ENCODE results near the gene REC8. TPM values are rescaled to one million over a fixed set of nuclear protein-coding genes. Genes with fewer than 3 reads are reported as not detected.

REC8 gene
- total RNA-seq, 1 donor from 2014 or later: 46.4 TPM

- Histone ChIP-seq H3K36me3 (ENCODE audit: insufficient read depth, low read length) (peaks cover 29% of the 10 kb centered on the region), H3K4me1 (ENCODE audit: insufficient read depth, low read length) (peaks cover 19% of the 10 kb centered on the region), H4K20me1 (ENCODE audit: insufficient read depth, low read length) (peaks cover 44% of the 10 kb centered on the region), H3K4me2 (ENCODE audit: low read length) (no peak overlapping the region), H3K4me3 (ENCODE audit: insufficient read depth, low read depth, low read length) (no peak overlapping the region), H2AFZ (ENCODE audit: low read depth, low read length) (no peak overlapping the region), H3K9me3 (ENCODE audit: insufficient read depth, low read depth, low read length) (no peaks in the 10 kb centered on the region), H3K27me3 (ENCODE audit: insufficient read depth, low read length) (no peaks in the 10 kb centered on the region), H3K9ac (ENCODE audit: low read length) (no peak overlapping the region), H3K79me2 (ENCODE audit: insufficient read depth, low read length) (peaks cover 28% of the 10 kb centered on the region), H3K27ac (ENCODE audit: low read depth, low read length) (no peak overlapping the region)
- Mint-ChIP-seq H3K27me3 (ENCODE audit: low read depth, unreplicated experiment) (no peaks in the 10 kb centered on the region), H3K9me3 (ENCODE audit: unreplicated experiment) (no peaks in the 10 kb centered on the region), H3K36me3 (ENCODE audit: low read depth, unreplicated experiment) (peaks cover 14% of the 10 kb centered on the region), H3K4me3 (ENCODE audit: unreplicated experiment) (no peak overlapping the region), H3K4me1 (ENCODE audit: low read depth, unreplicated experiment) (peaks cover 17% of the 10 kb centered on the region), H3K27ac (ENCODE audit: unreplicated experiment) (no peak overlapping the region)
- FAIRE-seq: no peak
- no peak for TF ChIP-seq EZH2 (IDR thresholded peaks at IDR 0.05; ENCODE audit: insufficient read depth, low read length)
- TF ChIP-seq, protein P1, sequence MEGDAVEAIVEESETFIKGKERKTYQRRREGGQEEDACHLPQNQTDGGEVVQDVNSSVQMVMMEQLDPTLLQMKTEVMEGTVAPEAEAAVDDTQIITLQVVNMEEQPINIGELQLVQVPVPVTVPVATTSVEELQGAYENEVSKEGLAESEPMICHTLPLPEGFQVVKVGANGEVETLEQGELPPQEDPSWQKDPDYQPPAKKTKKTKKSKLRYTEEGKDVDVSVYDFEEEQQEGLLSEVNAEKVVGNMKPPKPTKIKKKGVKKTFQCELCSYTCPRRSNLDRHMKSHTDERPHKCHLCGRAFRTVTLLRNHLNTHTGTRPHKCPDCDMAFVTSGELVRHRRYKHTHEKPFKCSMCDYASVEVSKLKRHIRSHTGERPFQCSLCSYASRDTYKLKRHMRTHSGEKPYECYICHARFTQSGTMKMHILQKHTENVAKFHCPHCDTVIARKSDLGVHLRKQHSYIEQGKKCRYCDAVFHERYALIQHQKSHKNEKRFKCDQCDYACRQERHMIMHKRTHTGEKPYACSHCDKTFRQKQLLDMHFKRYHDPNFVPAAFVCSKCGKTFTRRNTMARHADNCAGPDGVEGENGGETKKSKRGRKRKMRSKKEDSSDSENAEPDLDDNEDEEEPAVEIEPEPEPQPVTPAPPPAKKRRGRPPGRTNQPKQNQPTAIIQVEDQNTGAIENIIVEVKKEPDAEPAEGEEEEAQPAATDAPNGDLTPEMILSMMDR (IDR thresholded peaks at IDR 0.05; ENCODE audit: insufficient read depth, low read depth, low read length): no peak
- no peak for DNase-seq (ENCODE audit: low read depth)
Observed at GRCh38 chr14:24184104-24184970, 12.5 kb downstream of the REC8 start.

DNA sequence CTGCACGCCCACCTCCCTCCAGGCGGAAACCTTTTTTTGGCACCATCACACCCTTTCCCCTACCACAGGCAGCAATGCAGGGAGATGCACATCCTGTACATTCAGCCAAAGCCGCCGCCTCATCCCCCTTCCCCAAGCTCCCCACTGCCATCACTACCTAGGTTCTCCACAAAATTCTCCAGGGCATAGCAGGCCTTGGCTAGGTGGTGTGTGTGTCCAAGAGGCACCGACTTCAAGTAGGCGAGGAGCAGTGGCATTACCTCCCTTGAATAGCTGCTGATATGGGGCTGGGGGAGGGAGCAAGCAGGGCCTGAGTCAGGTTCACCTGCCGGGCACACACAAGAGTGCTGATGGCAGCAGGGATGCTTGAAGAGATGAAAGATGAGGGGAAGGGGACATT is 13.1 kb downstream of the REC8 start:
- no peak overlapping the region for H3K4me3 ChIP-seq (ENCODE audit: insufficient read depth, low read depth, low read length)
- H3K27ac Mint-ChIP-seq (ENCODE audit: unreplicated experiment): no peak overlapping the region
- no peaks in the 10 kb centered on the region for H3K9me3 ChIP-seq (ENCODE audit: insufficient read depth, low read depth, low read length)
- TF ChIP-seq EZH2 (IDR thresholded peaks at IDR 0.05; ENCODE audit: insufficient read depth, low read length): no peak
- TF ChIP-seq, protein P1 (IDR thresholded peaks at IDR 0.05; ENCODE audit: insufficient read depth, low read depth, low read length): no peak
- H3K27me3 ChIP-seq (ENCODE audit: insufficient read depth, low read length): no peaks in the 10 kb centered on the region
- peaks cover 14% of the 10 kb centered on the region for H3K4me1 Mint-ChIP-seq (ENCODE audit: low read depth, unreplicated experiment)
- H3K36me3 Mint-ChIP-seq (ENCODE audit: low read depth, unreplicated experiment): peaks cover 12% of the 10 kb centered on the region
- H3K4me1 ChIP-seq (ENCODE audit: insufficient read depth, low read length): peaks cover 14% of the 10 kb centered on the region
- no peak overlapping the region for H2AFZ ChIP-seq (ENCODE audit: low read depth, low read length)
- no peak overlapping the region for H3K9ac ChIP-seq (ENCODE audit: low read length)
- H3K27me3 Mint-ChIP-seq (ENCODE audit: low read depth, unreplicated experiment): no peaks in the 10 kb centered on the region
- no peak overlapping the region for H3K4me3 Mint-ChIP-seq (ENCODE audit: unreplicated experiment)
- DNase-seq (ENCODE audit: low read depth) (no peak), FAIRE-seq (no peak)
- peaks cover 28% of the 10 kb centered on the region for H3K79me2 ChIP-seq (ENCODE audit: insufficient read depth, low read length)
- H3K27ac ChIP-seq (ENCODE audit: low read depth, low read length): no peak overlapping the region
- H3K9me3 Mint-ChIP-seq (ENCODE audit: unreplicated experiment): no peaks in the 10 kb centered on the region
- no peak overlapping the region for H3K4me2 ChIP-seq (ENCODE audit: low read length)
- H4K20me1 ChIP-seq (ENCODE audit: insufficient read depth, low read length): peaks cover 39% of the 10 kb centered on the region
- peaks cover 31% of the 10 kb centered on the region for H3K36me3 ChIP-seq (ENCODE audit: insufficient read depth, low read length)

GRCh38 chr14:24185741-24186140 is 13.9 kb downstream of the REC8 start:
- FAIRE-seq: no peak

More at GRCh38 chr14:24185741-24186140, 13.9 kb downstream of the REC8 start:
- Histone ChIP-seq H2AFZ (ENCODE audit: low read depth, low read length) (no peak overlapping the region), H3K4me1 (ENCODE audit: insufficient read depth, low read length) (peaks cover 14% of the 10 kb centered on the region), H3K4me3 (ENCODE audit: insufficient read depth, low read depth, low read length) (no peak overlapping the region), H3K9me3 (ENCODE audit: insufficient read depth, low read depth, low read length) (no peaks in the 10 kb centered on the region), H3K79me2 (ENCODE audit: insufficient read depth, low read length) (peaks cover 32% of the 10 kb centered on the region), H3K4me2 (ENCODE audit: low read length) (no peak overlapping the region), H3K27ac (ENCODE audit: low read depth, low read length) (no peak overlapping the region), H3K9ac (ENCODE audit: low read length) (no peak overlapping the region), H4K20me1 (ENCODE audit: insufficient read depth, low read length) (peaks cover 32% of the 10 kb centered on the region), H3K27me3 (ENCODE audit: insufficient read depth, low read length) (no peaks in the 10 kb centered on the region), H3K36me3 (ENCODE audit: insufficient read depth, low read length) (peaks cover 25% of the 10 kb centered on the region)
- no peaks in the 10 kb centered on the region for H3K9me3 Mint-ChIP-seq (ENCODE audit: unreplicated experiment)
- peaks cover 12% of the 10 kb centered on the region for H3K36me3 Mint-ChIP-seq (ENCODE audit: low read depth, unreplicated experiment)
- peaks cover 15% of the 10 kb centered on the region for H3K4me1 Mint-ChIP-seq (ENCODE audit: low read depth, unreplicated experiment)
- H3K27ac Mint-ChIP-seq (ENCODE audit: unreplicated experiment): no peak overlapping the region
- H3K27me3 Mint-ChIP-seq (ENCODE audit: low read depth, unreplicated experiment): no peaks in the 10 kb centered on the region
- H3K4me3 Mint-ChIP-seq (ENCODE audit: unreplicated experiment): no peak overlapping the region
- no peak for TF ChIP-seq EZH2 (IDR thresholded peaks at IDR 0.05; ENCODE audit: insufficient read depth, low read length)
- TF ChIP-seq, protein P1 (IDR thresholded peaks at IDR 0.05; ENCODE audit: insufficient read depth, low read depth, low read length): no peak
- no peak for DNase-seq (ENCODE audit: low read depth)
